GM21786 (cell line): Measurements from ENCODE around the gene INPP5B.

Experiments used
- ATAC-seq: cut with Tn5 transposase; IDR thresholded peaks from one replicate; pipeline ENCODE4 v1.9.1; 2021; ENCODE audit not compliant: unreplicated experiment

The INPP5B gene

GRCh38 chr1:37845049-37845646 lies 101.7 kb downstream of the INPP5B start:
- no peak for ATAC-seq

- ATAC-seq = no peak
Observed at GRCh38 chr1:37844536-37844935, 102.3 kb downstream of the INPP5B start.

GRCh38 chr1:37841652-37842051 lies 105.2 kb downstream of the INPP5B start:
- no peak for ATAC-seq

GRCh38 chr1:37840711-37841110 lies 106.1 kb downstream of the INPP5B start:
- ATAC-seq = no peak

GRCh38 chr1:37839676-37840075 lies 107.2 kb downstream of the INPP5B start:
- ATAC-seq = no peak

- ATAC-seq = no peak
Observed at GRCh38 chr1:37836788-37837187, 110.1 kb downstream of the INPP5B start.

- ATAC-seq = no peak
Observed at GRCh38 chr1:37831809-37832208, 115.0 kb downstream of the INPP5B start.

- no peak for ATAC-seq
Observed at GRCh38 chr1:37831109-37831508, 115.7 kb downstream of the INPP5B start.

GRCh38 chr1:37828410-37829074 lies 118.3 kb downstream of the INPP5B start:
- ATAC-seq = no peak

- no peak for ATAC-seq
Observed at GRCh38 chr1:37825506-37825905, 121.3 kb downstream of the INPP5B start.

- no peak for ATAC-seq
Observed at GRCh38 chr1:37824001-37824400, 122.9 kb downstream of the INPP5B start.

- no peak for ATAC-seq
Observed at GRCh38 chr1:37822906-37823815, 123.7 kb downstream of the INPP5B start.

GRCh38 chr1:37821481-37821880 lies 125.4 kb downstream of the INPP5B start:
- no peak for ATAC-seq

GRCh38 chr1:37817481-37817880 lies 129.4 kb downstream of the INPP5B start:
- no peak for ATAC-seq

GRCh38 chr1:37814252-37814651 lies 132.6 kb downstream of the INPP5B start:
- no peak for ATAC-seq

GRCh38 chr1:37813529-37814145 lies 133.2 kb downstream of the INPP5B start:
- ATAC-seq = no peak

GRCh38 chr1:37811027-37811655 lies 135.7 kb downstream of the INPP5B start:
- ATAC-seq = peak; percentile 33
